OCI-LY3 (cell line): ENCODE results near the gene RABAC1.

Experiments
- H2AFZ ChIP-seq: fragments of 200-600, 300-600 bp; shearing (Covaris generic); 2 replicates; pipeline ENCODE4 v1.6.0; 2014; ENCODE audit warnings: antibody characterized with exemption, low read depth, low read length
- H3K27ac ChIP-seq: fragments of 200-600, 300-600 bp; sonication (generic); 2 replicates; pipeline ENCODE4 v1.5.1; 2014; ENCODE audit warnings: mild to moderate bottlenecking, low read length, moderate library complexity, mixed read lengths
- H3K27me3 ChIP-seq: fragments of 200-600, 300-600 bp; sonication (generic); 2 replicates; pipeline ENCODE4 v1.6.1; 2014; ENCODE audit warnings: low read depth, low read length, mixed read lengths
- H3K36me3 ChIP-seq: fragments of 200-600, 300-600 bp; sonication (generic); replicated peaks from 2 replicates; pipeline ENCODE3; 2014; ENCODE audit warnings: low read depth, low read length, mixed read lengths
- H3K4me1 ChIP-seq: fragments of 300-600, 200-600 bp; sonication (generic); 2 replicates; pipeline ENCODE4 v1.6.1; 2014; ENCODE audit warnings: low read length, mixed read lengths
- H3K4me2 ChIP-seq: fragments of 200-600, 300-600 bp; sonication (generic); 2 replicates; pipeline ENCODE4 v1.6.1; 2014; ENCODE audit warnings: low read length, mixed read lengths
- H3K4me3 ChIP-seq: fragments of 300-600, 200-600 bp; sonication (generic); 2 replicates; pipeline ENCODE4 v1.5.1; 2014; ENCODE audit warnings: antibody characterized with exemption, mild to moderate bottlenecking, low read length, moderate library complexity
- H3K79me2 ChIP-seq: fragments of 300-600, 200-600 bp; shearing (Covaris generic); 2 replicates; pipeline ENCODE4 v1.6.1; 2014; ENCODE audit warnings: mild to moderate bottlenecking, low read length, mixed read lengths
- H3K9ac ChIP-seq: fragments of 300-600, 200-600 bp; shearing (Covaris generic); 2 replicates; pipeline ENCODE4 v1.6.0; 2014; ENCODE audit warnings: mild to moderate bottlenecking, low read length, moderate library complexity
- H3K9me3 ChIP-seq: fragments of 200-600, 300-600 bp; shearing (Covaris generic); 2 replicates; pipeline ENCODE4 v1.6.1; 2014; ENCODE audit warnings: low read length, mixed read lengths; ENCODE audit not compliant: insufficient read depth
- H4K20me1 ChIP-seq: fragments of 200-600, 300-600 bp; sonication (generic); 2 replicates; pipeline ENCODE4 v1.6.1; 2016; ENCODE audit warnings: low read length, mixed read lengths; ENCODE audit not compliant: insufficient read depth
- CTCF ChIP-seq: fragments of 200-600, 300-600 bp; sonication (generic); IDR thresholded peaks from 2 replicates; pipeline ENCODE4 v1.5.1; 2014; ENCODE audit warnings: antibody characterized with exemption, low read length, low read depth
- EZH2phosphoT487 ChIP-seq: fragments of 200-600 bp; shearing (Covaris generic); IDR thresholded peaks from 2 replicates; pipeline ENCODE4 v1.6.1; 2018; ENCODE audit warnings: antibody characterized with exemption, mixed run types, low read depth

RABAC1 gene

DNA sequence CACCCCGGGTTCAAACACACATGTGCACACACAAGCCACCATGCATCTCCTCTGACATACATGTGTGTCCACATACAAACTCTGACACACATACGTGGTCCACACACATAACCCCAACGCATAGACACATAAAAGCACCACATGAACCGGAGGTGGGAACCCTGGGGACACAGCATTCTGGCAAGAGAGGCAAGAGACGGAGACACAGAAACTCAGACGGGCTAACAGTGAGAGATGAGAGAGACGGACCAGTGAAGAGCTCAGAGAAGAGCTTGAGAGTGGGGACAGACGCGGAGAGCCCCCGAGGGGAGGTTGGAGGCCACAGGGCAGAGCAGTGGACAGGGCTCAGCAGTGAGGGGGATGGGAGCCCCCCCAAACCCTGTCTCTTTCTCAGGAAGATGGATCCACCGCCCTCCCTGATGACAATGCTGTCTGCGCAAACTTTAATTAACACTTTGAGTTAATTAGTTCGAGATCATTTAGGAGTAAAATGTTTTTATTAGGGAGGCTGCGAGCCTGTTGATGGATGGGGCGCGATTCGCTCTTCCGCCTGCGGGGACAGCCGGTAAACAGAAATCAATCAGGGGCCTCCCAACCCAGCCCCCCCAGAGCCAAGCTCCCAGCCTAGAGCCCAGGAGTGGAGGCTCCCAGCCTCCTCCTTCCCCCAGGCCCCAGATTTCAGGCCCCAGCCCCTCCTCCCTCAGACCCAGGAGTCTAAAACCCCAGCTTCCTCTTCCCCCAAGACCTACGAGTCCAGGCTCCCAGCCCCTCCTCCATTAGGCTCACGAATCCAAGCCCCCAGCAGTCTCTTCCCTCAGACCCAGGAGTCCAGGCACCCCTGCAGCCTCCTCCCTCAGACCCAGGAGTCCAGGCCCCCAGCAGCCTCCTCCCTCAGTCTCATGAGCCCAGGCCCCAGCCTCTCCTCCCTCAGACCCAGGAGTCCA, 21.3 kb downstream of the RABAC1 start:
- no peak for TF ChIP-seq EZH2phosphoT487
- no peaks in the 10 kb centered on the region for H3K79me2 ChIP-seq
- H3K4me2 ChIP-seq = peak overlapping the region; percentile 39
- H3K27ac ChIP-seq = no peak overlapping the region
- no peaks in the 10 kb centered on the region for H3K36me3 ChIP-seq
- peaks cover 36% of the 10 kb centered on the region for H3K4me1 ChIP-seq
- no peaks in the 10 kb centered on the region for H4K20me1 ChIP-seq
- H3K9ac ChIP-seq = no peak overlapping the region
- peaks cover 32% of the 10 kb centered on the region for H3K27me3 ChIP-seq
- H3K9me3 ChIP-seq = no peaks in the 10 kb centered on the region
- no peak overlapping the region for H2AFZ ChIP-seq
- H3K4me3 ChIP-seq = no peak overlapping the region

DNA sequence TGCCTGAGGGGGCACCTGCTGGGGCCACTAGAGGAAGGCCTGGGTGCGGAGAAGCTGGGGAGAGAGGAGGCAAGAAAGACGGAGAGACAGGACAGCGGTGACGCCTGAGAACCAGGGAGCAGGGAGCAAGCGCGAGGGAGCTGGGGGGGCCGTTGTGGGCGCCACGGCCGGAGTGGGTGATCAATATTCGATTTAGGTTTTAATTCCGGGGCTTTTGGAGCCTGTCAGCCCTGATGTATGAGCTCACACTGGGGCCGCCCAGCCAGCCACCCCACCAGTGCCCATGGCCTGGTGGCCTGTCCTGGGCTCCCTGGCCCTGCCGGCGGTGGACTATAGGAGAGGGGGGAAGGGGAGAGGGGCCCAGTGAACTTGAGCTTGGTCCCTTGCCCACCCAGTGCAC, 22.2 kb downstream of the RABAC1 start:
- H3K4me2 ChIP-seq = no peak overlapping the region
- peaks cover 45% of the 10 kb centered on the region for H3K4me1 ChIP-seq
- H3K36me3 ChIP-seq = no peaks in the 10 kb centered on the region
- H3K9me3 ChIP-seq = no peaks in the 10 kb centered on the region
- H3K79me2 ChIP-seq = no peaks in the 10 kb centered on the region
- no peak overlapping the region for H3K27ac ChIP-seq
- H2AFZ ChIP-seq = no peak overlapping the region
- H3K4me3 ChIP-seq = no peak overlapping the region
- peaks cover 32% of the 10 kb centered on the region for H3K27me3 ChIP-seq
- H4K20me1 ChIP-seq = no peaks in the 10 kb centered on the region
- no peak overlapping the region for H3K9ac ChIP-seq
- no peak for TF ChIP-seq EZH2phosphoT487
- TF ChIP-seq CTCF = no peak

GRCh38 chr19:41936416-41936850, 22.7 kb downstream of the RABAC1 start:
- H4K20me1 ChIP-seq = no peaks in the 10 kb centered on the region
- peaks cover 49% of the 10 kb centered on the region for H3K4me1 ChIP-seq
- H3K27me3 ChIP-seq = peaks cover 29% of the 10 kb centered on the region
- TF ChIP-seq EZH2phosphoT487 (no peak), CTCF (no peak)
- no peak overlapping the region for H3K9ac ChIP-seq
- no peaks in the 10 kb centered on the region for H3K79me2 ChIP-seq
- no peaks in the 10 kb centered on the region for H3K36me3 ChIP-seq
- H2AFZ ChIP-seq = no peak overlapping the region
- no peak overlapping the region for H3K27ac ChIP-seq
- no peak overlapping the region for H3K4me2 ChIP-seq
- H3K9me3 ChIP-seq = no peaks in the 10 kb centered on the region
- no peak overlapping the region for H3K4me3 ChIP-seq

GRCh38 chr19:41935760-41936415, 23.2 kb downstream of the RABAC1 start:
- H3K27ac ChIP-seq = no peak overlapping the region
- no peaks in the 10 kb centered on the region for H3K9me3 ChIP-seq
- H3K36me3 ChIP-seq = no peaks in the 10 kb centered on the region
- TF ChIP-seq EZH2phosphoT487 = no peak
- TF ChIP-seq CTCF = no peak
- no peak overlapping the region for H2AFZ ChIP-seq
- no peaks in the 10 kb centered on the region for H4K20me1 ChIP-seq
- H3K27me3 ChIP-seq = peaks cover 34% of the 10 kb centered on the region
- no peak overlapping the region for H3K9ac ChIP-seq
- H3K79me2 ChIP-seq = no peaks in the 10 kb centered on the region
- no peak overlapping the region for H3K4me2 ChIP-seq
- peaks cover 49% of the 10 kb centered on the region for H3K4me1 ChIP-seq
- no peak overlapping the region for H3K4me3 ChIP-seq
